ENCODE results near the gene CARMIL1. TPM values are rescaled to one million over a fixed set of nuclear protein-coding genes. Genes with fewer than 3 reads are reported as not detected.

The CARMIL1 gene
- total and polyA plus RNA-seq, 2 of the 8 experiments (the other 6 are each of a cell fraction or from before 2014, with no cell fraction given) = 20.3 to 40.4 TPM

DNA sequence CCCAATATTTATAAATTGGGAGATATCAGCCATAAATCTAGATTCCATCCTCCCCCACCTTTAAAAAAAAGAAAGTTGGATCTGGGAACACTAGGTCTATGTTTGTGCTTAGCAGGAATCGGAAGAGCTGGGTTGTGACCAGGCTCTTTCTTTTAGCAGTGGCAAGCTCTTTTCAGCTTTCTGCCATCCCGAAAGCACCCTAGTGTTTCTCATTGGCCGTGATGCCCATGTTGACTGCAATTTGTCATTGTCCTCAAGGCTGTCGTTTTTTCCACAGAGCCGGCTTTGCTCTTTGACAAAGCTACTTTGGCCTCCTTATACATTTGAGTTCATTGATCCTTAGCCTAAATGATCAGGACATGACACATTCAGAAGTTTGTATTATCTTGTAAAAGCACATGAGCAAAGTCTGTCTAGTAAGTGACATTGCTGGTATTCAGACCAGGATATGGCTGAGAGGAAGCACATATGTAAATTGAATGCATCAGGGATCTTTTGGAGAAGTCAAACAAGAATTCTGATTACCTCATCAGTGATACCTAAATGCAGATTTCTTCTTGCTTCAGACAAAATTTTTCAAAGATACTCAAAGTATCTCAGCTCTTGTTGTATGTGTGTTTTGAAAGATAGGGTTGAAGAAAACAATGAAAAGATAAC lies 50.1 kb downstream of the CARMIL1 start:
- 79% methylated on average over 5 of the region's 5 CpGs; no CpG with 5 or more reads in 1 of the 2 experiments for WGBS, 2 experiments (ENCODE audit: extremely low coverage in 1 of 2, insufficient coverage in 1 of 2, insufficient read length in 1 of 2, insufficient replicate concordance in 2 of 2, low coverage in 1 of 2, low lambda C conversion rate in 2 of 2, missing lambda C conversion rate in 1 of 2)
- Histone ChIP-seq H4K91ac (replicated peaks; ENCODE audit: insufficient read length, low read length) (no peak overlapping the region), H4K20me1 (replicated peaks in 1 of 2; ENCODE audit: control insufficient read depth in 1 of 2, insufficient read depth in 2 of 2, low read length in 2 of 2) (peaks cover 4 to 12% of the 10 kb centered on the region in 2 experiments), H2BK20ac (ENCODE audit: low read length) (no peak overlapping the region), H3K36me3 (ENCODE audit: control insufficient read depth in 2 of 4, insufficient read depth in 4 of 4, low read length in 3 of 4) (no peaks in the 10 kb centered on the region), H2BK120ac (replicated peaks; ENCODE audit: low read depth, low read length) (no peak overlapping the region), H3K23ac (ENCODE audit: insufficient read length) (no peak overlapping the region), H3K79me2 (ENCODE audit: control insufficient read depth in 1 of 2, insufficient read depth in 2 of 2, low read length in 2 of 2) (peaks cover 4 to 100% of the 10 kb centered on the region in 2 experiments), H3K9me3 (ENCODE audit: insufficient read depth in 2 of 2, low read depth in 1 of 2, low read length in 1 of 2) (no peaks in the 10 kb centered on the region), H3K56ac (replicated peaks; ENCODE audit: insufficient read length, low read depth, low read length) (no peak overlapping the region), H3K79me1 (ENCODE audit: low read depth, low read length) (peaks cover 3% of the 10 kb centered on the region), H3K18ac (ENCODE audit: extremely low read depth, low read length) (no peak overlapping the region), H4K5ac (ENCODE audit: insufficient read length, low read depth, low read length) (no peak overlapping the region), H3K9ac (replicated peaks in 1 of 4; ENCODE audit: extremely low read depth in 1 of 4, low read depth in 3 of 4, low read length in 3 of 4) (no peak overlapping the region), H3K4me3 (ENCODE audit: extremely low read depth in 1 of 4, insufficient read depth in 2 of 4, low read depth in 3 of 4, low read length in 4 of 4) (no peak overlapping the region), H3K23me2 (ENCODE audit: low read depth, low read length) (no peaks in the 10 kb centered on the region; the same call in 1 of the 2 replicates), H2BK5ac (ENCODE audit: low read depth, low read length) (no peak overlapping the region), H3K27ac (ENCODE audit: low read depth, low read length) (no peak overlapping the region), H2BK12ac (ENCODE audit: low read depth, low read length) (no peak overlapping the region), H4K8ac (ENCODE audit: extremely low read depth, insufficient read depth, low read length) (no peak overlapping the region), H2AK5ac (ENCODE audit: low read depth, low read length) (no peak overlapping the region), H3K4me1 (replicated peaks in 1 of 4; ENCODE audit: control insufficient read depth in 3 of 4, insufficient read depth in 4 of 4, low read length in 3 of 4) (peaks cover 0 to 25% (median 11%) of the 10 kb centered on the region in 4 experiments), H3K14ac (ENCODE audit: insufficient read length) (no peak overlapping the region), H2BK15ac (ENCODE audit: low read length) (no peak overlapping the region), H3K4me2 (ENCODE audit: insufficient read depth in 1 of 2, low read depth in 2 of 2, low read length in 2 of 2) (no peak overlapping the region), H3K4ac (replicated peaks; ENCODE audit: insufficient read length, low read depth, low read length) (no peak overlapping the region), H2AFZ (ENCODE audit: low read length) (no peak overlapping the region), H3K27me3 (replicated peaks in 1 of 4; ENCODE audit: control insufficient read depth in 3 of 4, extremely low read depth in 1 of 4, insufficient read depth in 3 of 4, low read length in 3 of 4) (no peaks in the 10 kb centered on the region)
- FAIRE-seq = no peak
- CTCF ChIA-PET (ENCODE audit: partially characterized antibody) = interaction anchor here (1.0 to 2.4 kb wide), 2 partner anchors 11 to 162 kb away, joined by 3 to 16 read pairs; no protein-coding TSS in a partner anchor
- no peak for TF ChIP-seq YY1 (IDR thresholded peaks at IDR 0.05; ENCODE audit: low read depth, low read length)
- no peak for TF ChIP-seq CTBP2 (IDR thresholded peaks at IDR 0.05; ENCODE audit: borderline replicate concordance, insufficient read depth, insufficient read length, low read length)
- TF ChIP-seq SIN3A (conservative IDR thresholded peaks at IDR 0.05 in 1 of 2, IDR thresholded peaks at IDR 0.05 in 1 of 2; ENCODE audit: low read depth in 1 of 2, low read length in 2 of 2) = no peak
- TF ChIP-seq GTF2F1 (IDR thresholded peaks at IDR 0.05; ENCODE audit: borderline replicate concordance, low read depth, low read length) = no peak
- TF ChIP-seq BACH1 (IDR thresholded peaks at IDR 0.05; ENCODE audit: low read length) = no peak
- TF ChIP-seq EP300 (IDR thresholded peaks at IDR 0.05; ENCODE audit: borderline replicate concordance in 1 of 2, low read depth in 2 of 2, low read length in 2 of 2) = no peak
- no peak for TF ChIP-seq SAP30 (IDR thresholded peaks at IDR 0.05; ENCODE audit: insufficient read depth, insufficient replicate concordance, low read length)
- no peak for TF ChIP-seq BCL11A (IDR thresholded peaks at IDR 0.05; ENCODE audit: low read depth in 2 of 2, low read length in 2 of 2)
- no peak for TF ChIP-seq CREB1 (IDR thresholded peaks at IDR 0.05)
- TF ChIP-seq ASH2L (IDR thresholded peaks at IDR 0.05; ENCODE audit: low read length) = no peak
- no peak for TF ChIP-seq RBBP5 (IDR thresholded peaks at IDR 0.05; ENCODE audit: borderline replicate concordance, low read depth, low read length)
- no peak for TF ChIP-seq TCF12 (IDR thresholded peaks at IDR 0.05; ENCODE audit: low read depth, low read length)
- no peak for DNase-seq (ENCODE audit: low read depth in 1 of 2, low spot score in 2 of 2)
- POLR2A ChIA-PET (ENCODE audit: partially characterized antibody) = interaction anchor here (1.2 to 2.5 kb wide), 3 partner anchors 8 to 11 kb away, joined by 3 to 8 read pairs (median 5); no protein-coding TSS in a partner anchor

Measured in H1 (cell line).